HG03439 (cell line): Measurements from ENCODE around the gene HRH2.
"Not testable (repeated sequence)": the region's sequence is repeated elsewhere in the genome, so short reads cannot be mapped to it uniquely, and the experiment has no call there.

ENCODE experiments used
- ATAC-seq: cut with Tn5 transposase; IDR thresholded peaks from one replicate; pipeline ENCODE4 v1.9.1; 2021; ENCODE audit warnings: mild to moderate bottlenecking, moderate library complexity; ENCODE audit not compliant: unreplicated experiment

Gene HRH2

DNA sequence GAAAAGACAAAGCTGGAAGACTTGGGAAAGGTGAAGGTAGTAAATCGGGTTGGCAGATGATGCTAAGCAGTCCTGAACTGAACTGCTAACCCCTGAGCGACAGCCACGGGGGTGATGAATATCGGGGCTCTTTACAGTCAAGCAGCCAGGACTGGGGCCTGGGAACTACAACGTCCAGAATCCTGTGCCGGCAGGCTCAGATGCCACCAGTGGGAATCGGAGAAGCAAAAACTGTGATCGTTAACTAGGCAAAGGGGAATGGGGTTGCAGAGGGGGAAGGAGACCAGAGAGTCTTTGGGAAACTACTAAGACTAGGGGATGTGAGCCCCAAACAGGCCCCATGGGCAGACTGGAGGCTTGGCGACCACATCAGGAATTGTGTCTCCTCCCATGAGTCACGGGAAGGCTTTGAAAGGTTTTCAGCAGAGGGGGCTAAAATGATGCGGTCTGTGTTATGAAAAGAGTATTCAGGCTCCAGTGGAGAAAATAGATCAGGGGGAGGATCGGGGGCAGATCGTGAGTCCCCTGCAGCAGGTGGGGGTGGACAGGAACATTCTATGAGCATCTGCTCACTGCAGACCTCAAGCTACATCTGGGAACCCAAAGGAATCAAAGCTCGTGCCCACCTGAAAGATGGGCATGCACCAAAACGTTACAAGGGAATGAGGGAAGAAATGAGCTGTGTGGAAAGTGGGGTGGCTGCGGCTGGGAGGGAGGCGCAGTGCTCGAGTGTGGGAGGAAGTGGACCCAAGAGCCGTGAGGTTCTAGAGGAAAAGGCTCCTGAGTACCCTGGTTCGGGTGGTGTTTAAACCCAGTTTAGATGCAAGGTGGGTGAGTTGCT is 53.8 kb downstream of the HRH2 start:
- no peak for ATAC-seq

DNA sequence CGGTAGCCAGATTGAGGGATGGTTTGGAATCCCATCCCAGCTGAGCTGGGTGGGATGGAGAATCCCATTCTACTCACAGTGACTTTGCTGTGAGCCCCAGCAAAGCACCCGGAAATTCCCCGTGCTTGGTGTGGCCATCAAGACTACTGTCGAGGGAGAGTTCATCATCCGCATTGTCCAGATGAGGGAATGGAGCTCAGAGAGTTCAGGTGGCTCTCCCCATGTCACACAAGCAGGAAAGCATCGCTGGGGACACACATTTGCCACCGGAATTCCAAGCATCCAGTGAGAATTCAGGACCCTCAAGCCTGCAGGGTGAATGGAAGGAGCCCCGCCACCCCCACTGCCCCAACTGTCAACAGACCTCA is 54.4 kb downstream of the HRH2 start:
- no peak for ATAC-seq

DNA sequence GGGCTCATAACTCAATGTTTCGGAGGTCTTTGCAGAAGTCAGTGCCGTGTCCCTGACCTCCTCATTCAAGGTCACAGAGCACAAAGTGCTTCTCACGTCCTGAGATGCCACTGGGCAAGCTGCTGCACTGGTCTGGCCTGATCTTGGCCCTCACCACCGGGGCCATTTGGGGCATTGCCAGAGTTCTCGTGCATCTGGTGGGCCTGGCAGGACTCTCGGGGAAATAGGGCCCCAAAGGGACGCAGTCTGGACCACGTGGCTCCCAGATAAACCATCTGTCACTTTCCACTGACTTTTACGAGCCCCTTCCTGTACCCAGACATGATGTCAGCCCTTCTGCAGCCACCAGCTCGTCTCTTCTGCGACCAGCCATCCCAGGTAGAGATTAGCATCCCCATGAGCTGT is 54.8 kb downstream of the HRH2 start:
- ATAC-seq = no peak

DNA sequence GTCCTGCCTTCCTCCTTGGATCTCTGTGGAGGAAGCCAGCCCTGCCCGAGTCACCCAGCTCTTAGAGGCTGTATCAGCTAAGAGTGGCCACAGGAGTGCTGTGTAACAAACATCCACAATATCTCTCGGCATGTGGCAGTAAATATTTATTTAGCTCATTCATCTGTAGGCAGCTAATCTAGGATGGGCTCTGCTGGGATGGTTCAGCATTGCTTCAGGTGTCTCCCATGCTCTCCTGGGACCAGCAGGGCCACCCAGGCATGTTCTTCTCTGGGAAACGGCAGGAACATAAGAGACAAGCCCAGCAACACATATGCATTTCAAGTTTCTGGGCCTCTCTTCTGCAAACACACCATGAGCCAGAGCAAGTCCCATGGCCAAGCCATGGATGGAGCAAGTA is 56.1 kb downstream of the HRH2 start:
- ATAC-seq = no peak

DNA sequence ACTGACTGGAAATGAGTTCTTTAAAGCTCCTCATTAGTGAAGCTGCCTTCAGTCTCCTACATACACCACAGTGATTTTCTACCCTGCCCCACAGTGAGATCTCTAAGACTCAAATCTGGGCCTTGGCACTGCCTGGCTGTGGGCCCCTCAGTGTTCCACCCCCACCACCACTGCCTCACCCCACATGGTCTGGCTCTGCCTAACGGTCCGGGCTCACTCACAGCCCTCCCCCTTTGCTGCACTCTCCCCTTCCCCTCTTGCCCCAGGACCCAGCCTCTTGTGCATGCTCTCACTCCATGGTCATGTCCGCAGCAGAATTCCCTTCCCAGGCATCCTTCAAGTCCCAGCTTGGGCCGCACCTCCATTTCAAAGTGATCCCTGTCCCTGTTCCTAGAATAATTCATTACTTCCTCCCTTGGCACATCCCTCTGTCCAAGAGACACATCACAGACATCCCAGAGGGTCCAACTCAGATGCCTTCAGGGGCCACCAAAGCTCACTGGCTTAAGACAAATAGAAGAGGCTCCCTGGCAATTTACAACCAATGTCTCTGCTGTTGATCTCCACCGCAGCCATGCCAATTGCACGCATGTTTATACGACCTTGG is 56.7 kb downstream of the HRH2 start:
- no peak for ATAC-seq

DNA sequence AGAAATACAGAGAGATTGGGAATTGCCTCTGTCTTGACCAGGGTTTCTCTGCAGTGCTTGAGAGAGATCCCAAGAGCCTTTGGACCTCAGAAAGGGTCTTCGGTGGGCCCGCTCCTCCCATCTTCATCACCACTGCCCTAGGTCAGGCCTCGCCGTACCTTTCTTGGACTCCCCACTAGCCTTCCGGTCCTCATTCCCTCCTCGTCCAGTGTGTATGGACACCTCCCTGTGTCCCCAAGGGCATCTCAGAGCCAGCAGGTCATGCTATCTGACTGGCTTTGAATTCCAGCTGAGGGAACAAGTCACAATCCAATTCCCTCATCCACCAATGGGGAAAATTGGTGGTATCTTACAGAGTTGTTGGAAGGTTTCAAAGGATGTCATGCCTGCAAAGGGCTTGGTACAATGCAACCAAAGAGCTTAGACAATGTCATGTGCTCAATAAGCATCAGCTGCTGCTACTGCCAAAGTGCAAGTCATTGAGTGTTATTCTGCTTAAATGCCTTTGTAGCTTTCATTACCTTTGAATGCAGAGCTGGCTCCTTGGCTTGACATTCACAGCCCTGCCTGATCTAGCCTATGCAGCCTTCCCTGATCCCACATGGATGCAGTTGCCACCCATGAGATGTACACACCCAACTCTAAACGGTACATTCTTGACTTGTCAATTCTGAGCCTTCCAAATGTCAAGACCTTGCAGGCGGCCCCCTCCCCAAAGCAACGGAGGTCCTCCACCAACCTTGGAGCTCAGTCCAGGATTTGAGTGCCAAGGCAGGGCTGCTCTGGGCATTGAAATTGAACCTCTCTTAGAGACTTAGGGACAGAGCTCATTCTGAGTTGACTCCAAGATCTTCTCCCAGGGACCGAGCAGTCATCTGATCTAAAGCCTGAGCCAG is 58.0 kb downstream of the HRH2 start:
- no peak for ATAC-seq

DNA sequence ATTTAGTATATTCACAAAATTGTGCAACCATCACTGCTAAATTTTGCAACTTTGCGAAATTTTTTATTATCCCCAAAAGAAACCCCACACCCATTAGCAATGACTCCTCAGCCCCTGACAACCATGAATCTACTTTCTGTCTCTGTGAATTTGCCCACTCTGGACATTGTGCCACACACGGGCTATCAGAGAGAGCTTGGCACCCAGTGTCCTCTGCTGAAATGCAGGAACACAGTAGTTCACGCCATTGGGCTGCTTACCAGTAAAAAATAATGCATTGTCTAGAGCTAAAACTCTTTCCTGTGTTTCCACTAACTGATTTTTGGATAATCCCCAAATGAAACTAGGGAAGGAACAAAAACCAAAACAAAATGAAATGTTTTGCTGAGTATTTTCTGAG is 60.0 kb downstream of the HRH2 start:
- no peak for ATAC-seq

DNA sequence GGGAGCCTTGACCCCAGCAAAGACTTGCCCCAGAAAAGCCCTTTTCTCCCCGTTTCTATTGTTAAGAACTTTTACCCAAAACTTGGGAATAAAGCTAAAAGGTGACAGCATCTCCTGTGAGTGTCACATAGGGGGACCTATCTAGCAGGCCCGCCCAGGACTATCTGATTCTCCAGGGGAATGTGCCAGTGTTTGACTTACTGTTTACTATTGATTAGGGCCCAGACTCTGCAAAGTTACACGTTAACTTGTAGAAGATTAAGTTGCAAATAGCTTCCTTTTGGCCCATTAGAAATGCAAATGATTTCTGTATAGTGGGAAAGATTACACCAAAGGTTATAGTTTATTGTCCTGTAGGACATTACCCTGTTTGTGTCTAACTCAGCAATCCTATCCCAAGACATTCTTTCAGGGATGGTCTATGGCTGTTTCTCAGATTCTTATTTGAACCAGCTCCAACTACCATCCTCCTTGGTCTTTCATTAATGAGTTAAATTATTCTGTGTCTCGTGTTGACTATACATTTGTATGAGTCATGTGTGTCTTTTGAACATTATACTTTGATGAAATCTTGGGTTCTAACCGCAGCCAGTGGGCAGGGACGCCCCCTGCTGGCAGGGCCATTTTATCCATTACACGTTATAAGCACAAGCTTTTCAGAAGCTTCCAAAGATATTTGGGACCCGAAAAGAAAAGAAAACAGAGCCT is 60.7 kb downstream of the HRH2 start:
- ATAC-seq = no peak

DNA sequence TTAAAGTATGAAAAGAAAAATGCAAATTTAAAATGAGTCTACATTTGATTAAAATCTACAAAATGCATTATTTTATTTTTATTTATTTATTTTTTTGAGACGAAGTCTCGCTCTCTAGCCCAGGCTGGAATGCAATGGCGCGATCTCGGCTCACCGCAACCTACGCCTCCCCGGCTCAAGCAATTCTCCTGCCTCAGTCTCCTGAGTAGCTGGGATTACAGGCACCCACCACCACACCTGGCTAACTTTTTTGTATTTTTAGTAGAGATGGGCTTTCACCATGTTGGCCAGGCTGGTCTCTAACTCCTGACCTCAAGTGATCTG is 61.2 kb downstream of the HRH2 start:
- not testable (repeated sequence) for ATAC-seq

DNA sequence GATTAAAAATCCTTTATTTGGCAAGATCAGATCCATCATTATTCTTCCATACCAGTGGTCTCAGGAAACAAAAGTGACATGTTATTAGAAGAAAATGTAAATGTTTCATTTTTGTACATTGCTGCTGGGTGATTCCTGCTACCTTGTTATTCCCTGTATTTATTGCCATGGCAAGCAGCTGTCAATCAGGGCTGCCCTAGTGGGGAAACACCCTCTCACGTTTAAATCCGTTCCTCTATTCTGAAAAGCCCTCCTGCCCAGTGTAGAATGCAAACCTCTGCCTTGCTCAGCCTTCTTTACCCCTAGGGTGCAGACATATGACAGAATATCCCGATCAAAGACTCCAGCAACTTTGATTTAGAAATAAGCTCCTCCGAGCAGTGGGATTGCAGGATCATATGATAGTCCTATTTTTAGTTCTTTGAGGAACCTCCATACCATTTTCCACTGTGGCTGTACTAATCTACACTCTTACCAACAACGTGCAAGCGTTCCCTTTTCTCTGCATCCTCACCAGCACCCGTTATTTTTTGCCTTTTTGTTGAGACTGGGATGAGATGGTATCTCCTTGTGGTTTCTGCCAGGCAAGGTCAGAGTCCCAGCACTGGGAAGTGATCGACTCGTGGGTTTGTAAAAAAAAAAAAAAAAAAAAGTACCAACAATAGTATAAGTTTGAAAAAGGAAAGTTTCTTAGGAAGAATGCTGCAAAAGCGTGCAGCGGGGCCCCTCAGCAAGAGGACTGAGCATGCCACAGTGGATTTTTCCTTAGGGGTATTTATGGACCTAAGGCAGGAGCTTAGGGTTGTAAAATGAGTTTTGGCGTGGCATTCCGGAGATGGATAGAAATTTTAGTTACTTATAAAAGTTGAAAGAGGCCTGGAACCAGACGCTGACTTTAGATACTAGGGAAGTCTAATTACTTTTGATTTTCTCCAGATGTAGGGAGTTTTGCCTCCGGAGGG is 66.7 kb downstream of the HRH2 start:
- no peak for ATAC-seq

DNA sequence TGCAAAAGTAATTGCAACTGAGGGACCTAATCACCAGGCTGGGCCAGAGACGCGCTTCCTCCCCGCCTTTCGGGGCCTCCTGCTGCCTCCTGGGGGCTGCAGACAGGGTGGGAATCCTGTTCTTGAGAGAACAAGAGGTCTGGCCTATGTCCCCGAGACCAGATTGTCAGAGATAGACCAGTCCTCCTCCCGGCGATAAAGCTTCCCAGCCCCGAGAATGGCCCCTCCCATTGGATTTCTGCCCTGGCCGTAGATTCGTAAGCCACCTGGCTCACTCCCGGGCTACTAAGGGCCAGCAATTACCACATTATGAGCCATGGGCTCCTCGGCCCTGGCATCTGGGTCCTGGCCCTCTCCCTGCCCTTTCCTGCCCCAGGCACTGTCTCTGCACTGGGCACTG is 70.4 kb downstream of the HRH2 start:
- no peak for ATAC-seq

DNA sequence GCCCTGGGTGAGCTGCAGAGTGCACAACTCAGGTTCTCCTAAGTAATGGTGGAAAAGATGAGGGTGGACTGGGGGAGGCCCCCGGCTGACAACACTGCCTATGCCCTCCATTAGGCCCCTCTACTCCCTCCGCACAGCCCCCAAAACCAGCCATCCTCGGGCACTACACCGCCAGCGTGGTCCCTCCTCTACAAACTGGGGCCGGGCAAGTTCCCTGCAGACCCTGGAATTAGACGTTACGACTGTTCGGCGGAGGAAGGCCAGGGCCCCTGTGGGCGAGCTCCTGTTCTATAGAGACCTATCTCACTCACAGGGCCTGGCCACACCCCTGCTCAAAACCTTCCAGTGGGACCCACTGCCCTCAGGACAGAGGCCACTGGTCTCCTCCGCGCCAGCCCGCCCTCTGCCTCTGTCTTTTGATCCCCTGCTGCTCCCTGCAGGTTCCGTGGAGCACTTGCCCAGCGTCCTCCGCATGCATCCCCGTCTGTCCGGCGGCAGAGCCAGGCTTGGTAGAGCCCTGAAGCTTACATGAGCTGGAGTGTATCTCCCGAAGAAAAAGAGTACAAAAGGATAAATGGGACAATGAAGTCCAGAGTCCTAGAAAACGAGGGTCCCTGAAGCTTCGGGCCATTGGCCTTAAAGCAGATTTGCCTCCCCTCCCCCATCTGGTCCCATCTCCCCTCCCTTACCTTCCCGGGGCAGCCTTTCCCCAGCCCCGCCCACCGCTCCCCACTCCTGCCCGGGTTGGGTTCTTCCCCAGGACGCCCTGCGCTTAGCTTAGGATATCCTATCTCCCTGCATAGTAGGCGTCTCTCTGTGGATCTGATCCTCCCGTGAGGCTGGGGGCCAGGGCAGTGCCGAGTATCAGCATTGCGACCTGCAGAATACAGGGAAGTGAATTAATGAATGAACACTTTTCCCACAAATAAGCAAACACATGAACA is 71.3 kb downstream of the HRH2 start:
- no peak for ATAC-seq

DNA sequence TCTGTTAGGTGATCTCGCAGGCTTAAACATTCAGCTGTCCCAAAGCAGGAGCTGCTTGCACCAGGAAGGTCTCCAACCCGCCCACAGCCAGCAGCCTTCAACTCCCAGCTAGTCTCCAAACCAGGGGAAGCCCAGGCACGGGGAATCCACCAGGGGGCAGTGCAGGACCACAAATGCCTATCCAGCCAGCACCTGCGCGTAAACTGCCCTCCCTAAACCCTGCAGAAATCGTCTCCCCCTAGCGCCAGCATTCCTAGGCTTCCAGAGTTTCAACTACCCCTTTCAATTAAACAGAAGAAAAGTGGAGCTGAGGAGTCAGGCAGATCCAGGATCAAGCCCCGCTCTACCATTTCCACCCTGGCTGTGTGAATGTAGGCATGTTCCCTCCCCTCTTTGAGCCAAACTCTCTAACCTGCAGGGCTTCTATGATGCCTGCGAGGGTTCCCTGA is 72.0 kb downstream of the HRH2 start:
- ATAC-seq = no peak

DNA sequence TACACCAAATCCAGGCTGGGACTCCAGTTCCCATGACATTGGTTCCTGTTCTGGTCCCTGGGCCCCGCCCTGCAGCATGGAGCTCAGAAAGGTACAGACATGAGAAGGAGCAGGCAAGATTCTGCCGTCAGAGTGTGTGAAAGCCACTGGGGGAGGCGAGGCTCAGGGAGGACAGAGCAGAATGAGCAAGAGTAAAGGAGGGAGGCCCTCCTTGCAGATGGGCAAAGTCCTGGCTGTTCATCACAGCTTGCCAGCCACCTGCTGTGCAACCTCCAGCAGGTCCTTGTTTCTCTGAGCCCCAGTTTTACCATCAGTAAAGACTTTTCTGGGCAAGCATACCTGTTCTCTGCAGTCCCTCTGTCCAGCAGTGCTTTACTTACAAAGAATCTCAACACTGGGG is 73.3 kb downstream of the HRH2 start:
- no peak for ATAC-seq

DNA sequence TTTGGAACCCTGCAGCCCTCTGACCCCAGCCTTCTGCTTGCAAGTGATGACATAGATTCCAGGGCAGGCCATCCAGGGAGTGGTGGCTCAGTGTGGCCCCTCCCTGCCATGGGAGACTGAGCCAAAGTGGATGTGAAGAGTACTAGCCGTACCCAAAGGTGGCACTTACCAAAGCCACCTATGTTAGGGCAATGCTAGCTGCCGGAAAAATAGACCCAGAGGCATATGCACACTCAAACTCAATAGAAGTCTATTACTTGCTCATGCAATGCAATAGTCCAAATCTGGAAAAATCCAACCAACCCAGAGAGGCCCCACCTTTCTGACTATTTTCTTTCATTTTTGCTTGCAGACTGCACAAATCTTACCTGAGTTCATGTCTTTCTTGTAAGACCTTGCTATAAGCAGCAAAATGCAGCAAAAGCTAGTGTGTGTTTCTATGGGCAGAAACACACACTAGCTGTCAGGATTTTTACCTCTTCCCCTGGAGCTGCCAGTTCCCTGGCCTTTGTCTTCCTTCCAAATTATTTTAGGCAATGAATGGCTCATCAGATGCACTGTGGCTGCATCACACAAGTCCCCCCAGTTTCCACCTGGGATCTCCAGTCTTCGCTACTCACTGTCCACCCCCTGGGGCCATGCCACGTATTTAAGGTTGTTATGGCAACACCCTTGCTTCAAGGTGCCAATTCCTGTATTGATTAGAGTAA is 74.0 kb downstream of the HRH2 start:
- no peak for ATAC-seq

DNA sequence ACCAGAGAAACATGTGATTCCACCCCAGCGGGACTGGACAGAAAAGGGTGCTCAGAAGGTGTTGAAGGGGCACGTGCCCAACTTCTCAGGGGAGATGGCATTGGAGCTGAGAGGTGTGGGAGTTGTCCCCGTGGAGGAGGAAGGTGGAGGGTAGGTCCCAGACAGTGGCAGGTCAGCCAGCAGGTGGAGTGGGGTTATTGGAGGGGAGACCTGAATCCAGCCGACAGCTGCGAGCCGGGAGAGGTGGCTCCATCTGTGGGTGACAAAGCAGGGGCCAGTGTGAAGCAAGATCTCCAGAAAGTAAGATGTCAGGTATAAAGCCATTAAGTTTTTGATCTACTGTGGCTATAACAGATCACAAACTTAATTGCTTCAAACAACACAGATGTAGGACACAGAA is 75.1 kb downstream of the HRH2 start:
- ATAC-seq = no peak

DNA sequence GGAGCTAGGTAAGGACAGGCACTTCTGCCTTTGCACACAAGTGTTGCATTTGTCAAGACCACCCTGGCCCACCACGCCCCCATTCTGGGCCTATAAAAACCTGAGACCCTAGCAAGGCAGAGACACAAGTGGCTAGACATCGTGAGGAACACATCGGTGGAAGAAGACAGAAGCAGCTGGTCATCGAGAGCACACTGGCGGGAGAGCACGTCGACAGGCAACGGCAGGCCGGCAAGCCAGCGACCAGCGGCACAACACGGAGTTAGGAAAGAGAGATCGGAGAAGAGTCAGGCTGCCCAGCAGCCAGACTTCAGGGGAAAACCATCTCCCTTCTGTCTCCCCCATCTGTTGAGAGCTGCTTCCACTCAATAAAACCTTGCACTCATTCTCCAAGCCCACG is 76.1 kb downstream of the HRH2 start:
- no peak for ATAC-seq

DNA sequence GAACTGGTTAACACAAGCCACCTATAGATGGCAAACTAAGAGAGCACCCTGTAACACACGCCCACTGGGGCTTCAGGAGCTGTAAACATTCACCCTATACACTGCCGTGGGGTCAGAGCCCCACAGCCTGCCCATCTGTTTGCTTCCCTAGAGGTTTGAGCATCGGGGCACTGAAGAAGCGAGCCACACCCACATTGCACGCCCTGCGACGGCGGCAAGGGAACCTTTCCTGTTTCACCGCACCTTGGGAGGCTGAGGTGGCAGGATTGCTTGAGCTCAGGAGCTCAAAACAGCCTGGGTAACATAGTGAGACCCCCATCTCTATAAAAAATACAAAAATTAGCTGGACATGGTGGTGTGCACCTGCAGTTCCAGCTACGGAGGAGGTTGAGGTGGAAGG is 76.6 kb downstream of the HRH2 start:
- ATAC-seq = no peak
